H9 (cell line): ENCODE measurements around the gene KANK2. TPM values are rescaled to one million over a fixed set of nuclear protein-coding genes. Genes with fewer than 3 reads are reported as not detected.

Source experiments
- DNase-seq: peaks from one replicate; pipeline ENCODE4 v3.0.0-alpha.2; 2017
- H2AFZ ChIP-seq: one replicate; pipeline ENCODE4 v1.6.1; 2013; ENCODE audit warnings: mild to moderate bottlenecking, low read length, control low read depth, moderate library complexity
- H2AK5ac ChIP-seq: 2 replicates; pipeline ENCODE4 v1.6.1; 2013; ENCODE audit warnings: low read length, control low read depth, mixed read lengths; ENCODE audit not compliant: insufficient read length
- H2BK120ac ChIP-seq: one replicate; pipeline ENCODE4 v1.6.1; 2013; ENCODE audit warnings: low read depth, mild to moderate bottlenecking, low read length, control low read depth, inconsistent platforms; ENCODE audit not compliant: poor library complexity, severe bottlenecking
- H2BK12ac ChIP-seq: 2 replicates; pipeline ENCODE4 v1.6.1; 2013; ENCODE audit warnings: low read length, control low read depth, mixed read lengths, low read depth; ENCODE audit not compliant: insufficient read length
- H2BK15ac ChIP-seq: 2 replicates; pipeline ENCODE4 v1.6.1; 2013; ENCODE audit warnings: low read depth, low read length, control low read depth
- H2BK20ac ChIP-seq: one replicate; pipeline ENCODE4 v1.6.1; 2013; ENCODE audit warnings: low read depth, mild to moderate bottlenecking, low read length, control low read depth, inconsistent platforms; ENCODE audit not compliant: poor library complexity, severe bottlenecking
- H2BK5ac ChIP-seq: 2 replicates; pipeline ENCODE4 v1.6.1; 2013; ENCODE audit warnings: low read length, control low read depth, mixed read lengths; ENCODE audit not compliant: insufficient read length
- H3K14ac ChIP-seq: 2 replicates; pipeline ENCODE4 v1.6.1; 2013; ENCODE audit warnings: low read length, control low read depth; ENCODE audit not compliant: insufficient read depth
- H3K18ac ChIP-seq: 2 replicates; pipeline ENCODE4 v1.6.1; 2013; ENCODE audit warnings: low read depth, mild to moderate bottlenecking, mixed read lengths, low read length, control low read depth; ENCODE audit not compliant: insufficient read length
- H3K23ac ChIP-seq: 2 replicates; pipeline ENCODE4 v1.6.1; 2013; ENCODE audit warnings: low read length, control low read depth, mixed read lengths, low read depth; ENCODE audit not compliant: insufficient read length
- H3K23me2 ChIP-seq: 2 replicates; pipeline ENCODE4 v1.6.1; 2013; ENCODE audit warnings: low read depth, mild to moderate bottlenecking, mixed read lengths, low read length, control low read depth; ENCODE audit not compliant: insufficient read length, poor library complexity, severe bottlenecking
- H3K27ac ChIP-seq: 2 replicates; pipeline ENCODE4 v1.5.1; 2013; ENCODE audit warnings: low read length, control low read depth, mixed read lengths, low read depth; ENCODE audit not compliant: insufficient read length
- H3K27me3 ChIP-seq: 2 replicates; pipeline ENCODE4 v1.6.1; 2013; ENCODE audit warnings: low read length, control low read depth, inconsistent platforms; ENCODE audit not compliant: insufficient read depth
- H3K4ac ChIP-seq: 2 replicates; pipeline ENCODE4 v1.6.1; 2013; ENCODE audit warnings: low read depth, mild to moderate bottlenecking, control low read depth, inconsistent platforms, low read length, moderate library complexity
- H3K4me1 ChIP-seq: 2 replicates; pipeline ENCODE4 v1.6.1; 2013; ENCODE audit warnings: low read length, control low read depth, inconsistent platforms; ENCODE audit not compliant: insufficient read depth
- H3K4me2 ChIP-seq: 2 replicates; pipeline ENCODE4 v1.6.1; 2013; ENCODE audit warnings: low read length, control low read depth, mixed read lengths; ENCODE audit not compliant: insufficient read length, insufficient read depth
- H3K56ac ChIP-seq: 2 replicates; pipeline ENCODE4 v1.6.1; 2013; ENCODE audit warnings: low read depth, mild to moderate bottlenecking, mixed read lengths, low read length, control low read depth; ENCODE audit not compliant: insufficient read length
- H3K79me1 ChIP-seq: 2 replicates; pipeline ENCODE4 v1.6.1; 2013; ENCODE audit warnings: low read depth, mild to moderate bottlenecking, moderate library complexity, low read length, control low read depth, inconsistent platforms; ENCODE audit not compliant: insufficient read depth, poor library complexity, severe bottlenecking
- H3K79me2 ChIP-seq: 2 replicates; pipeline ENCODE4 v1.6.1; 2013; ENCODE audit warnings: low read length, control low read depth, inconsistent platforms; ENCODE audit not compliant: insufficient read depth
- H3K9ac ChIP-seq: 2 replicates; pipeline ENCODE4 v1.6.1; 2013; ENCODE audit warnings: low read length, control low read depth, mixed read lengths; ENCODE audit not compliant: insufficient read length; ENCODE audit errors: extremely low read depth
- H3K9me3 ChIP-seq: one replicate; pipeline ENCODE4 v1.6.1; 2013; ENCODE audit warnings: low read depth, low read length, inconsistent platforms; ENCODE audit not compliant: control insufficient read depth
- H3T11ph ChIP-seq: one replicate; pipeline ENCODE4 v1.6.1; 2013; ENCODE audit warnings: mild to moderate bottlenecking, low read length, control low read depth, inconsistent platforms
- H4K20me1 ChIP-seq: one replicate; pipeline ENCODE4 v1.6.1; 2013; ENCODE audit not compliant: control insufficient read depth, insufficient read length, insufficient read depth
- H4K5ac ChIP-seq: 2 replicates; pipeline ENCODE4 v1.6.1; 2013; ENCODE audit warnings: low read depth, mild to moderate bottlenecking, mixed read lengths, low read length, control low read depth; ENCODE audit not compliant: insufficient read length
- H4K8ac ChIP-seq: replicated peaks from 2 replicates; pipeline ENCODE4 v1.6.1; 2013; ENCODE audit warnings: low read length, control low read depth, mixed read lengths, low read depth; ENCODE audit not compliant: insufficient read length
- H4K91ac ChIP-seq: 2 replicates; pipeline ENCODE4 v1.6.1; 2013; ENCODE audit warnings: low read depth, mild to moderate bottlenecking, moderate library complexity, mixed read lengths, low read length, control low read depth; ENCODE audit not compliant: insufficient read length
- H3K27ac Mint-ChIP-seq, 3 experiments: 2 replicates in 2 of 3; 3 replicates in 1 of 3; pipeline ENCODE4 v1.8.0; 2020 to 2021; ENCODE audit warnings: mixed read lengths in 3 of 3, mild to moderate bottlenecking in 1 of 3, moderate library complexity in 1 of 3
- H3K27me3 Mint-ChIP-seq: 2 replicates; pipeline ENCODE4 v1.8.0; 2021; ENCODE audit warnings: low read depth, mild to moderate bottlenecking, moderate library complexity, mixed read lengths
- H3K36me3 Mint-ChIP-seq, 3 experiments: 2 replicates in 2 of 3; 3 replicates in 1 of 3; pipeline ENCODE4 v1.8.0; 2020 to 2021; ENCODE audit warnings: low read depth in 3 of 3, mixed read lengths in 3 of 3; ENCODE audit not compliant: insufficient read depth in 1 of 3
- H3K4me1 Mint-ChIP-seq, 2 experiments: 2 replicates each; pipeline ENCODE4 v1.8.0; 2020; ENCODE audit warnings: mixed read lengths in 2 of 2
- H3K4me3 Mint-ChIP-seq, 2 experiments: 2 replicates in 1 of 2; 3 replicates in 1 of 2; pipeline ENCODE4 v1.8.0; 2020 to 2021; ENCODE audit warnings: mild to moderate bottlenecking in 2 of 2, mixed read lengths in 2 of 2, moderate library complexity in 1 of 2
- H3K9me3 Mint-ChIP-seq, 2 experiments: 2 replicates in 1 of 2; 3 replicates in 1 of 2; pipeline ENCODE4 v1.8.0; 2020; ENCODE audit warnings: mild to moderate bottlenecking in 2 of 2, mixed read lengths in 2 of 2, moderate library complexity in 1 of 2
- WGBS: extraction: QIAGEN DNeasy Blood & Tissue Kit; methylation state at CpG from one replicate; pipeline ENCODE4 v1.1.7; 2013; ENCODE audit warnings: missing lambda C conversion rate, low lambda C conversion rate, mixed read lengths; ENCODE audit not compliant: insufficient read length; ENCODE audit errors: extremely low coverage; 5-methylcytosine and 5-hydroxymethylcytosine counted together
- total RNA-seq: library from RNA; stranded (reverse); gene quantifications from 2 replicates; pipeline ENCODE4 v1.2.1, GENCODE V29; 2021
- TF ChIP-seq, protein P1 (sequence below): fragments of 200-600 bp; sonication (generic); conservative IDR thresholded peaks from 3 replicates; pipeline ENCODE4 v1.8.0; 2021; ENCODE audit warnings: antibody characterized with exemption, mild to moderate bottlenecking

The KANK2 gene
- total RNA-seq, 1 experiment from 2014 or later = 42.0 TPM

DNA sequence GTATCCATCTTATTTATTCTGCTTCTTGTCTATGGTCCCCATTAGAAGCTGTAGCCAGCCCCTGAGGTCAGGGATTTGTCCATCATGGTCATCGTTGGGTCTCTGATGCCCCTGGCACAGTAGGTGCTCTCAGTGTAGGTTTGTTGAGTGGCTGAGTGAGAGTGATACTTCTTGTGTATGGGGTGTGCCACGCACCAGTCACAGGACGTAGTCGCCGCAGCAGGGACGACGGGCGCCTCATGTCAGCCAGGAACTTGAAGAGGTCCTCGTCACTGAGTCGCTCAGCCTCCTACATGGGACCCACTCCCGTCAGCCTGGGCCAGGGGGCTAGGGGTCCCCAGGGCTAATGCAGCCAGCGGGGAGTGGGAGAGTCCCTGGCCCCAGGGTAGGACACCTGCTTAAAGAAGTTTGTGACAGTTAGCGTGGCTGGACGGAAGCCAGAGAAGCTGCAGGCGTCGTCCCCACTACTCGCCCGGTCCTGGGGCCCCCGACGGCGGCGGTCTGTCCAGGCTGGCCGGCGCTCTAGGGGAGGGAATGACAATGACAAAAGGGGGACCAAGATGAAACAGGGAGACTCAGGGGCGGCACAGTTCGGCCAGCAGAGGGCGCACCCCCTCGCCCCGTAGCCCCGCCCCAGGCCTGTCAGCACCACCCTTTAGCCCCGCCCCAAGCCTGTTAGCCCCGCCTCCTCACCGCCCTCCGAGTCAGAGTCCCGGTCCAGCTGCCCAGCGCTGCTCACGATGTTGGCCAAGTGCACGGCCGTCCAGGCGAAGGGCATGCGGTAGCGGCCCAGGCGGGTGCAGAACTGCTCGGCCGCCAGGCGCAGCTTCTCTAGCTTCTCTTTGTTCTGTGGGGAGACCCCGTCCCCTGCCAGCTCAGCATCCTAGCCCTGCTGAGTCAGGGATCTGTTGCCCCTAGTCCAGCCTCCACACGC, 45.8 kb upstream of the KANK2 start:
- Histone ChIP-seq H3K56ac (no peak overlapping the region), H3K79me2 (no peaks in the 10 kb centered on the region), H3K23me2 (no peaks in the 10 kb centered on the region), H3K4me1 (no peaks in the 10 kb centered on the region), H3T11ph (no peak overlapping the region), H3K9me3 (no peaks in the 10 kb centered on the region), H3K23ac (no peak overlapping the region), H3K18ac (no peak overlapping the region), H3K79me1 (no peaks in the 10 kb centered on the region), H4K20me1 (peaks cover 2% of the 10 kb centered on the region), H2BK120ac (no peak overlapping the region), H4K8ac (no peak overlapping the region), H2BK20ac (no peak overlapping the region), H4K5ac (no peak overlapping the region), H2AFZ (no peak overlapping the region), H3K4ac (no peak overlapping the region), H3K14ac (no peak overlapping the region), H4K91ac (no peak overlapping the region), H3K9ac (no peak overlapping the region), H3K4me2 (peak overlapping the region; percentile 49), H2AK5ac (no peak overlapping the region), H2BK12ac (no peak overlapping the region), H3K27me3 (no peaks in the 10 kb centered on the region), H2BK15ac (no peak overlapping the region), H2BK5ac (no peak overlapping the region), H3K27ac (no peak overlapping the region)
- peaks cover 3% of the 10 kb centered on the region; the same call in 1 of the 2 replicates for H3K27me3 Mint-ChIP-seq
- H3K36me3 Mint-ChIP-seq = peaks cover 16 to 46% (median 43%) of the 10 kb centered on the region in 3 experiments
- peaks cover 0 to 8% of the 10 kb centered on the region in 2 experiments; a peak in 3 of 4 replicates for H3K4me1 Mint-ChIP-seq
- no peaks in the 10 kb centered on the region for H3K9me3 Mint-ChIP-seq
- peak; percentile 95 for DNase-seq
- WGBS = no CpG with 5 or more reads among the region's 48 CpGs
- TF ChIP-seq, protein P1, sequence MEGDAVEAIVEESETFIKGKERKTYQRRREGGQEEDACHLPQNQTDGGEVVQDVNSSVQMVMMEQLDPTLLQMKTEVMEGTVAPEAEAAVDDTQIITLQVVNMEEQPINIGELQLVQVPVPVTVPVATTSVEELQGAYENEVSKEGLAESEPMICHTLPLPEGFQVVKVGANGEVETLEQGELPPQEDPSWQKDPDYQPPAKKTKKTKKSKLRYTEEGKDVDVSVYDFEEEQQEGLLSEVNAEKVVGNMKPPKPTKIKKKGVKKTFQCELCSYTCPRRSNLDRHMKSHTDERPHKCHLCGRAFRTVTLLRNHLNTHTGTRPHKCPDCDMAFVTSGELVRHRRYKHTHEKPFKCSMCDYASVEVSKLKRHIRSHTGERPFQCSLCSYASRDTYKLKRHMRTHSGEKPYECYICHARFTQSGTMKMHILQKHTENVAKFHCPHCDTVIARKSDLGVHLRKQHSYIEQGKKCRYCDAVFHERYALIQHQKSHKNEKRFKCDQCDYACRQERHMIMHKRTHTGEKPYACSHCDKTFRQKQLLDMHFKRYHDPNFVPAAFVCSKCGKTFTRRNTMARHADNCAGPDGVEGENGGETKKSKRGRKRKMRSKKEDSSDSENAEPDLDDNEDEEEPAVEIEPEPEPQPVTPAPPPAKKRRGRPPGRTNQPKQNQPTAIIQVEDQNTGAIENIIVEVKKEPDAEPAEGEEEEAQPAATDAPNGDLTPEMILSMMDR = peak; percentile 96
- no peak overlapping the region; a peak in 1 of 7 replicates for H3K27ac Mint-ChIP-seq
- peak overlapping the region in 1 of 2 experiments; percentile 63; a peak in 3 of 5 replicates for H3K4me3 Mint-ChIP-seq
